NAMALWA (cell line): ENCODE data around the gene IGSF10.

Experiments used
- DNase-seq: peaks from one replicate; pipeline ENCODE4 v3.0.0-alpha.2; 2015; ENCODE audit warnings: low spot score

IGSF10 gene

GRCh38 chr3:151419806-151420205 lies 41.1 kb downstream of the IGSF10 start:
- DNase-seq, result no peak

- no peak for DNase-seq
Observed at GRCh38 chr3:151415289-151415688, 45.6 kb downstream of the IGSF10 start.

GRCh38 chr3:151412989-151413388 lies 47.9 kb downstream of the IGSF10 start:
- DNase-seq, result no peak
